Glomerular visceral epithelial cell (primary cell): ENCODE data around the gene WWTR1.

Experiments used
- DNase-seq: peaks from one replicate; pipeline ENCODE4 v3.0.0-alpha.2; 2016; ENCODE audit errors: extremely low spot score

Gene WWTR1

GRCh38 chr3:149534671-149535332, 123.0 kb downstream of the WWTR1 start:
- DNase-seq, result peak; percentile 44

- DNase-seq, result no peak
These were observed 123.7 kb downstream of the WWTR1 start for GRCh38 chr3:149534082-149534481.

DNA sequence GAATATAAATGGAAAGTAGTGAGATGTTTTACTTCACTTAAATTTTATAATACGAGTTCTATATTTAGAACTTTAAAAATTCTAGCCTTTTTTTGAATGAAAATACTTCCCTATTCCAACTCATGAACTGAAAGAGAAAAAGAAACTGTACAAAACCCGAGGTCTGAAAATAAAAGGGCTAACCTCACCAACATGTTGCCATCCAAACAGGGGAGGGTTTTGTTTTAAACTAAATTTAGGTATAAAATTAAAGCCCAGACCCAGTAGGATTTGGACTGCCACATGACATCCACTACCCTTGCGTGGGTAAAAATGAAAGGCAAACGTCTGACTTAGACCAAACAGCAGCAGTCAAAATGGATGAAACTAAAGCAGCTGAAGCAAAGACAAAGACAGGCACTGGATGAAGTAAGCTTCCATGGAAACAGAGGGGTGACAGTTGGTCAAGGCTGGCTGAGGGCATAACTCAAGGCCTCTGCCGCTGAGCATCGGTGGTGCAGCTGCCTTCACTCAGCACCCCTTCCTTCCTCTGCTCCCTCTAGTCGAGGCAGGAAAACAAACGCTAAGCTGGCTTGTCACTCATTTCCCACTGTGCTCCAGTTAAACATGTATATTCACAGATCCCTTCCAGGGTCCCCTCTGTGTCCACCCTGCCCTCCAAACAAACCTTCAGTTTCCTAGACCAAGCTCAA, 125.2 kb downstream of the WWTR1 start:
- DNase-seq, result no peak

DNA sequence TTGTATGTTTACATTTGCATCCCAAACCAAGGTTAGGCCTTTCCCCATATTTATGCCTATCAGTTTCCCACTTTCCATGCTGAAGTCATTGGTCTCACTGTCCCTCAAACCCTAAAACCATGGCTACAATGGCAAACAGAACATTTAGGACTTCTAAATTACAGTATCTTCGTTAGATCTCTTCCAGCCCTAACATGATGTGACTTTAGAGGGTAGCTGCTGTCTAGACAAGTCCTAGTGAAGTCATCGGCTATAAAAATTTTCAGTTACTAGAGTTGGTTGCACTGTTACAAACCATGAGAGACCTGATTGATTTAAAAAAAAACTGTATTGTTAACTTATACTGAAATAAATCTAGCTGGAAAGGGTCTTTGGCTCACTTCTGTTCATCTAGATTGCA, 128.7 kb downstream of the WWTR1 start:
- DNase-seq, result no peak

DNA sequence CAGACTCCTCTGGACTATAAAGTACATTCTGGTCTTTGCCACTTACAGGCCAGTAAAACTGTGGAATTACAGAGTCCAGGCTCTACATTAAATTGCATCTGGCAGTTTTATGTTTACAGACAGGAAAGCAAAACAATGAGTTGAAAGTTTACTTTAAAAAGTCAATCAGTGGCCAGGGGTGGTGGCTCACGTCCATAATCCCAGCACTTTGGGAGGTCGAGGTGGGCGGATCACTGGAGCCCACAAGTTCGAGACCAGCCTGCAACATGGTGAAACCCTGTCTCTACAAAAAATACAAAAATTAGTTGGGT, 129.5 kb downstream of the WWTR1 start:
- DNase-seq, result no peak

GRCh38 chr3:149527531-149528339, 130.1 kb downstream of the WWTR1 start:
- DNase-seq, result no peak

- no peak for DNase-seq
These were observed 134.1 kb downstream of the WWTR1 start for GRCh38 chr3:149523512-149524299.

DNA sequence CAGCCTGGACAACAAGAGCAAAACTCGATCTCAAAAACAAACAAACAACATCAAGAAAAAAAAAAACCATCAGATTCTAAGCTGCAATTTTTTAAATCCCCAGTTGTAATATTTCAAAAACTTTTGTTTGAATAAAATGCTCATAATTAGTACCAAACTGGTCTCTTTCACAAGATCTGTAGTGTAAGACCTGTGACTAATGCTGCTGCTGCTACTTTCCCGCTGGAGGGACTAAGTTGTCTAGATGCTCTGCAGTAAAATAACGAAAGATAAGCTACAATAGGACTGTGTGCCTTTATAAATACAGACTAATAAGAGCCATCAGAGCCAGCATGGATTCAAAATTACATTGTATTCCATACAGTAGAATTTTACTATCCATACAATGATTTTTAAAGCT, 137.9 kb downstream of the WWTR1 start:
- no peak for DNase-seq

- no peak for DNase-seq
These were observed 140.9 kb downstream of the WWTR1 start for GRCh38 chr3:149516920-149517319.

GRCh38 chr3:149515249-149515648, 142.6 kb downstream of the WWTR1 start:
- DNase-seq, result no peak

DNA sequence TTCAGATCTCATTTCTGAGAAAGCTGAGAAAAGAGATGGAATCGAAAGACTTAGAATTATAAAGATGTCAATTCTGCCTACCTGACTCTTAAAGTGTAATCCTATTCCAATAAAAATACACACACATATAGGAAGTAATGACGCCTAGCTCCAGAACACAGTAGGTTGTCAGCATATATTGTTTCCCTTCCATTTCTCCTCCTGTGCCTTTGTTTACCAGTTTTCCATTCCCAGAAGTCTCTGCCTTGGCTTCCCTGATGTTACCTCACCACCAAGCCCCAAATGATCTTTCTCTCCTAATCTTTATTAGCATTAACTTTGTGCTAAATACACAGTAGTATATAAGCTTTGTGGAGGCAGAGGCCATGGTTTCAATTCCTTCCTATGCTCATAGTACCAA, 143.4 kb downstream of the WWTR1 start:
- no peak for DNase-seq

- DNase-seq, result peak; percentile 67
These were observed 145.6 kb downstream of the WWTR1 start for GRCh38 chr3:149512073-149512782.

DNA sequence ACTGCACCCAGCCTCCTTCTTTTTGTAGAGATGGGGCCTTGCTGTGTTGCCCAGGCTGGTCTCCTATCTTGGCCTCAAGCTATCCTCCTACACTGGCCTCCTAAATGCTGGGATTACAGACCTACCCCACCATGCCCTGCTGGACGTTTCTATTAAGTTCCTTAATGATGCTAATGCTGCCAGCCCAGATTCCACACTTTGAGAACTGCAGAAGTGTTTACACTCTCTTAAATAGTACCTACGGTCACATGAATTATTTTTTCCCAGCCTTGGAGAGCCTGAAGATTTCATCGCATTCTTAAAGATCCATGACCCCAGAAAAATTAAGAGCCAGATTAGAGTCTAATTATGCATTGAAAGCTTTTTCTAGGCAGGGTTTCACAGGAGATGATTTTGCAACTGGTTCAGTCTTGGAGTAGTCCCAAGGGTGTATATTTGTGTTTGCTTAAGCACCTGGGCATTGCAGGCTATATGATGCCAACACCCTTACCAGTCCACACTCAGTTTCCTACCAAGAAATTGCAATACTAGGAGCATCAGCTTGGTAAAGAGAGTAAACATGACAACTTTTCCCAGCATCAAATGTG, 146.7 kb downstream of the WWTR1 start:
- DNase-seq, result no peak

GRCh38 chr3:149510480-149510879, 147.3 kb downstream of the WWTR1 start:
- DNase-seq, result no peak

DNA sequence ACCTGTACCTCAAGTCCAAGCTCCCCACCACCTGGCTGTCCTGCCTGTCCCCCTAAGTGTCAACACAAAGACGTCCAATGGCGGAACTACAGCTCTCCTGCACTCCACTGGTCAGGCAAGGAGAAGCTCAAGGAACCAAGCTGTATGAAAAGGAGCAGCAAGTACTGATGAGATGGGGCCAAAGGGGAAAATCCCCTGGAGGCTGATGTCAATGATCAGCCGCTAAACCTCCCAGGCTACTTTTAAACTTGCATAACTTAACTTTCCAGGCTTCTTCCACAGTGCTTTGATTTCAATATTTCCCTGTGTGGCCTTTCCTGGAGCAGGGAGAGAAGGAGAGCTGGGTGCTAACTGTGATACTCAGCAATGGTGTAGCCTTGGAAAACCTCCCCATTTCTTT, 148.3 kb downstream of the WWTR1 start:
- DNase-seq, result no peak

- DNase-seq, result peak; percentile 67
These were observed 150.1 kb downstream of the WWTR1 start for GRCh38 chr3:149507491-149508324.

GRCh38 chr3:149506965-149507364, 150.9 kb downstream of the WWTR1 start:
- DNase-seq, result no peak

GRCh38 chr3:149506540-149506939, 151.3 kb downstream of the WWTR1 start:
- DNase-seq, result no peak

- no peak for DNase-seq
These were observed 155.4 kb downstream of the WWTR1 start for GRCh38 chr3:149502438-149502837.

DNA sequence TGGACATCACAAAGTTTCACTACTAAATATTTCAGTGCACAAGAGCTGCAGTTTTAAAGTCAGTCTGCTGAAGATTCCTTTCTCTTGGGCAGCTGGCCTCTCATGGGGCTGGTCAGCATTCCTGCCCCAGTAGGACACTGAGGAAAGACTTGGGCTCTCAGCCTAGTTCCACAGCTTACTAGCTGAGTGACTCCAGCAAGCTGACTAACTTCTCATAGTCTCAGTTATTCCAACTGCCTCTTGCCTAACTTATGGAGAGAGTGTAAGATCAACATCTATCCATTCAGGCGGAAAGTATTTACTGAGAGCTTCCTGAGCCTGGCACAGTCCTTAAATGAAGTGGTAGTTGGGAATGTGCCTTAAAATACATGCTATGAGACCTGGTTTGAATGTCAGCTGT, 156.3 kb downstream of the WWTR1 start:
- peak; percentile 66 for DNase-seq
